IMR-90 (cell line): Measurements from ENCODE around the gene DNAJC27. TPM values are rescaled to one million over a fixed set of nuclear protein-coding genes. Genes with fewer than 3 reads are reported as not detected.

Experiments used
- ATAC-seq: fragments of 200-7000 bp; cut with Tn5 transposase; 2 replicates; pipeline ENCODE4 v1.9.1; 2020; ENCODE audit warnings: low read depth, mild to moderate bottlenecking, moderate library complexity
- BruUV-seq: library from RNA; stranded (reverse); fragments of 400-500 nt; replicated peaks from 2 replicates; lab custom pipeline; 2021; lab: Mats Ljungman, UMichigan
- CTCF ChIA-PET: fragments of 300-600 bp; formaldehyde crosslinking; extraction: SDS; loops from one replicate; lab custom pipeline; 2021; ENCODE audit warnings: antibody characterized with exemption; lab: Yijun Ruan, JAX
- POLR2A ChIA-PET: fragments of 300-600 bp; sonication (Branson Sonifier 250); formaldehyde crosslinking; loops from one replicate; lab custom pipeline; 2022; ENCODE audit warnings: antibody characterized with exemption; ENCODE audit not compliant: unreplicated experiment; lab: Charles Lee
- DNase-seq: peaks from one replicate; pipeline ENCODE4 v3.0.0; 2013
- H2AFZ ChIP-seq: replicated peaks from 2 replicates; pipeline ENCODE3; 2013; ENCODE audit warnings: low read length, mild to moderate bottlenecking; ENCODE audit not compliant: poor library complexity
- H2AK5ac ChIP-seq: 2 replicates; pipeline ENCODE4 v1.6.1; 2013; ENCODE audit warnings: low read depth, low read length, inconsistent platforms
- H2AK9ac ChIP-seq: replicated peaks from 2 replicates; pipeline ENCODE3; 2013; ENCODE audit warnings: mild to moderate bottlenecking, low read depth, low read length, moderate library complexity; ENCODE audit not compliant: poor library complexity
- H2BK120ac ChIP-seq: 2 replicates; pipeline ENCODE4 v1.6.1; 2013; ENCODE audit warnings: low read depth, low read length, inconsistent platforms
- H2BK15ac ChIP-seq: 3 replicates; pipeline ENCODE4 v1.6.1; 2013; ENCODE audit warnings: low read depth, low read length, inconsistent platforms
- H2BK20ac ChIP-seq: 2 replicates; pipeline ENCODE4 v1.6.1; 2013; ENCODE audit warnings: low read depth, mild to moderate bottlenecking, inconsistent platforms, low read length, moderate library complexity
- H2BK5ac ChIP-seq: 2 replicates; pipeline ENCODE4 v1.6.1; 2013; ENCODE audit warnings: mild to moderate bottlenecking, low read depth, low read length, inconsistent platforms; ENCODE audit not compliant: poor library complexity, severe bottlenecking
- H3K14ac ChIP-seq: replicated peaks from 2 replicates; pipeline ENCODE4 v1.6.1; 2013; ENCODE audit warnings: low read depth, low read length, inconsistent platforms
- H3K18ac ChIP-seq: 2 replicates; pipeline ENCODE4 v1.6.1; 2013; ENCODE audit warnings: low read depth, low read length, control low read depth
- H3K23ac ChIP-seq: 2 replicates; pipeline ENCODE4 v1.6.1; 2013; ENCODE audit warnings: low read depth, low read length, inconsistent platforms
- H3K27ac ChIP-seq: 2 replicates; pipeline ENCODE4 v1.5.1; 2013; ENCODE audit warnings: mild to moderate bottlenecking, control low read depth, low read length; ENCODE audit not compliant: insufficient read depth
- H3K27me3 ChIP-seq: 2 replicates; pipeline ENCODE4 v1.6.1; 2013; ENCODE audit warnings: low read length; ENCODE audit not compliant: control insufficient read depth, insufficient read depth
- H3K36me3 ChIP-seq: 2 replicates; pipeline ENCODE4 v1.6.1; 2013; ENCODE audit warnings: low read length, mixed read lengths; ENCODE audit not compliant: control insufficient read depth, insufficient read depth
- H3K4ac ChIP-seq: 2 replicates; pipeline ENCODE4 v1.6.1; 2013; ENCODE audit warnings: low read depth, low read length, inconsistent platforms
- H3K4me1 ChIP-seq: 2 replicates; pipeline ENCODE4 v1.6.1; 2013; ENCODE audit warnings: low read length, mixed read lengths; ENCODE audit not compliant: control insufficient read depth, insufficient read depth
- H3K4me2 ChIP-seq: 2 replicates; pipeline ENCODE4 v1.6.1; 2013; ENCODE audit warnings: low read depth, mild to moderate bottlenecking, control low read depth, low read length, moderate library complexity
- H3K4me3 ChIP-seq: 2 replicates; pipeline ENCODE4 v1.5.1; 2013; ENCODE audit warnings: low read depth, mild to moderate bottlenecking, control low read depth, low read length, moderate library complexity; ENCODE audit not compliant: insufficient read depth
- H3K56ac ChIP-seq: 2 replicates; pipeline ENCODE4 v1.6.1; 2013; ENCODE audit warnings: low read length, inconsistent platforms; ENCODE audit not compliant: insufficient read depth; ENCODE audit errors: extremely low read depth
- H3K79me1 ChIP-seq, 2 experiments: 2 replicates each; pipeline ENCODE4 v1.6.1; 2013; ENCODE audit warnings: low read length in 2 of 2, inconsistent platforms in 1 of 2, low read depth in 1 of 2
- H3K9ac ChIP-seq: 2 replicates; pipeline ENCODE4 v1.6.1; 2013; ENCODE audit warnings: low read depth, low read length, control low read depth
- H3K9me1 ChIP-seq: 2 replicates; pipeline ENCODE4 v1.6.1; 2013; ENCODE audit warnings: low read length, inconsistent platforms; ENCODE audit not compliant: insufficient read depth
- H3K9me3 ChIP-seq: 2 replicates; pipeline ENCODE4 v1.6.1; 2013; ENCODE audit warnings: low read length; ENCODE audit not compliant: control insufficient read depth, insufficient read depth
- H4K20me1 ChIP-seq: 2 replicates; pipeline ENCODE4 v1.6.1; 2013; ENCODE audit warnings: low read length, inconsistent platforms; ENCODE audit not compliant: insufficient read depth
- H4K5ac ChIP-seq: 2 replicates; pipeline ENCODE4 v1.6.1; 2013; ENCODE audit warnings: mild to moderate bottlenecking, low read depth, low read length, control low read depth
- H4K8ac ChIP-seq, 2 experiments: 2 replicates each; pipeline ENCODE4 v1.6.1; 2013; ENCODE audit warnings: low read depth in 2 of 2, low read length in 2 of 2, control low read depth in 1 of 2, inconsistent platforms in 1 of 2
- H4K91ac ChIP-seq: 2 replicates; pipeline ENCODE4 v1.6.1; 2013; ENCODE audit warnings: low read depth, low read length, inconsistent platforms; ENCODE audit not compliant: insufficient read depth
- BHLHE40 ChIP-seq: fragments of 150-350 bp; IDR thresholded peaks from 2 replicates; pipeline ENCODE4 v1.6.1; 2016; ENCODE audit warnings: mild to moderate bottlenecking, low read depth, low read length
- MAFK ChIP-seq: IDR thresholded peaks from 2 replicates; pipeline ENCODE4 v1.6.1; 2012; ENCODE audit warnings: low read depth, low read length, improper control_type of control experiment
- NFE2L2 ChIP-seq: fragments of 150-350 bp; IDR thresholded peaks from 2 replicates; pipeline ENCODE4 v1.6.1; 2016; ENCODE audit warnings: low read depth, mild to moderate bottlenecking, low read length
- RAD21 ChIP-seq: IDR thresholded peaks from 2 replicates; pipeline ENCODE4 v1.6.1; 2012; ENCODE audit warnings: low read length, improper control_type of control experiment
- RCOR1 ChIP-seq: IDR thresholded peaks from 2 replicates; pipeline ENCODE4 v1.6.1; 2012; ENCODE audit warnings: mild to moderate bottlenecking, low read length, improper control_type of control experiment; ENCODE audit not compliant: insufficient replicate concordance
- RFX5 ChIP-seq: IDR thresholded peaks from 2 replicates; pipeline ENCODE4 v1.8.0; 2012; ENCODE audit warnings: low read depth, mild to moderate bottlenecking, low read length, moderate library complexity
- SMC3 ChIP-seq: fragments of 150-350 bp; IDR thresholded peaks from 2 replicates; pipeline ENCODE4 v1.6.1; 2016; ENCODE audit warnings: low read depth, mild to moderate bottlenecking, antibody characterized with exemption, low read length, moderate library complexity
- dilution Hi-C: fragments of 300-500 bp; cut with HindIII; formaldehyde crosslinking; loops from one replicate; pipeline ENCODE4 v1.14.3; 2018; ENCODE audit warnings: low sequenced_read_pairs; ENCODE audit not compliant: unreplicated experiment
- in situ Hi-C: fragments of 300-500 bp; cut with MboI; formaldehyde crosslinking; loops from 3 replicates; pipeline ENCODE4 v1.14.3; 2019; ENCODE audit warnings: low sequenced_read_pairs, inconsistent platforms, mixed read lengths
- intact Hi-C: fragments of 100-400 bp; cut with micrococcal nuclease; formaldehyde crosslinking; loops from 2 replicates; pipeline ENCODE4 v1.10.0; 2022
- polyA plus RNA-seq, 3 experiments: library from polyadenylated mRNA; depleted of rRNA; stranded (reverse); fragments of >200 nt; gene quantifications; 2 replicates each; pipeline ENCODE4 v1.2.3, GENCODE V29; 2012; ENCODE audit warnings: low replicate concordance in 1 of 3
- total RNA-seq: library from RNA; depleted of rRNA; stranded (reverse); fragments of >200 nt; gene quantifications from 2 replicates; pipeline ENCODE4 v1.2.3, GENCODE V29; 2012
- TF ChIP-seq, protein P1 (sequence below): fragments of 150-350 bp; IDR thresholded peaks from 2 replicates; pipeline ENCODE4 v1.6.1; 2017; ENCODE audit warnings: mild to moderate bottlenecking, antibody characterized with exemption, low read length, low read depth
- TF ChIP-seq, protein P2 (sequence below): fragments of 150-350 bp; IDR thresholded peaks from 2 replicates; pipeline ENCODE4 v1.6.1; 2016; ENCODE audit warnings: low read depth, mild to moderate bottlenecking, low read length, moderate library complexity, borderline replicate concordance

Gene DNAJC27
- total and polyA plus RNA-seq, 2 of the 4 experiments (the other 2 are of a cell fraction) = 1.6 to 2.0 TPM

DNA sequence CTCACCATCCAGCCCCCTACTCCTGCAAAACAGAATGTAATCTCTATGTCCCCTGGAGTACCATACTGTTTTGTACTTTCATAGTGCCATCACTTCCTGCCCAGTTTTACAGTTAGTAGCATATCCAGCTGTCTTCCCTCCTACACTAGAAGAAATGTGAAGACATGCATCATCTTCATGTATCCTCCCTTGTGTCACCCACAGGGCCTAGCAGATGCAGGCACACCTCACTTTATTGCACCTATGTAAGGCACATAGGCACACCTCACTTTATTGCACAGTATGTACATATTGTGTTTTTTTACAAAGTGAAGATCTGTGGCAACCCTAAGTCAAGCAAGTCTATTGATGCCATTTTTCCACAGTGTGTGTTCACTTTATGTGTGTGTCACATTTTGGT is 12.0 kb downstream of the DNAJC27 start:
- no peak overlapping the region for H2AK5ac ChIP-seq
- H4K91ac ChIP-seq = no peak overlapping the region
- no peak overlapping the region for H2BK15ac ChIP-seq
- H3K23ac ChIP-seq = no peak overlapping the region
- H3K9me3 ChIP-seq = 0 out of 2 replicates have a peak, but pooled peaks cover 2% of the 10 kb centered on the region
- no peaks in the 10 kb centered on the region for H4K20me1 ChIP-seq
- H3K9ac ChIP-seq = no peak overlapping the region
- dilution Hi-C loops = no loop called here
- H3K27me3 ChIP-seq = no peaks in the 10 kb centered on the region
- in situ Hi-C loops = no loop called here
- TF ChIP-seq RFX5 = no peak
- no peak for TF ChIP-seq NFE2L2
- no peak for TF ChIP-seq SMC3
- TF ChIP-seq, protein P1, sequence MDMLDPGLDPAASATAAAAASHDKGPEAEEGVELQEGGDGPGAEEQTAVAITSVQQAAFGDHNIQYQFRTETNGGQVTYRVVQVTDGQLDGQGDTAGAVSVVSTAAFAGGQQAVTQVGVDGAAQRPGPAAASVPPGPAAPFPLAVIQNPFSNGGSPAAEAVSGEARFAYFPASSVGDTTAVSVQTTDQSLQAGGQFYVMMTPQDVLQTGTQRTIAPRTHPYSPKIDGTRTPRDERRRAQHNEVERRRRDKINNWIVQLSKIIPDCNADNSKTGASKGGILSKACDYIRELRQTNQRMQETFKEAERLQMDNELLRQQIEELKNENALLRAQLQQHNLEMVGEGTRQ = no peak
- no peak for TF ChIP-seq RCOR1
- TF ChIP-seq, protein P2, sequence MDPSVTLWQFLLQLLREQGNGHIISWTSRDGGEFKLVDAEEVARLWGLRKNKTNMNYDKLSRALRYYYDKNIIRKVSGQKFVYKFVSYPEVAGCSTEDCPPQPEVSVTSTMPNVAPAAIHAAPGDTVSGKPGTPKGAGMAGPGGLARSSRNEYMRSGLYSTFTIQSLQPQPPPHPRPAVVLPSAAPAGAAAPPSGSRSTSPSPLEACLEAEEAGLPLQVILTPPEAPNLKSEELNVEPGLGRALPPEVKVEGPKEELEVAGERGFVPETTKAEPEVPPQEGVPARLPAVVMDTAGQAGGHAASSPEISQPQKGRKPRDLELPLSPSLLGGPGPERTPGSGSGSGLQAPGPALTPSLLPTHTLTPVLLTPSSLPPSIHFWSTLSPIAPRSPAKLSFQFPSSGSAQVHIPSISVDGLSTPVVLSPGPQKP = no peak
- TF ChIP-seq BHLHE40 = no peak
- TF ChIP-seq MAFK = no peak
- no peak for TF ChIP-seq RAD21
- no peak overlapping the region for H2AK9ac ChIP-seq
- ATAC-seq (no peak), DNase-seq (no peak)
- no peak overlapping the region for H2AFZ ChIP-seq
- H3K18ac ChIP-seq = no peak overlapping the region
- H3K79me1 ChIP-seq = 0 out of 4 replicates have a peak, but pooled peaks cover 0 to 3% of the 10 kb centered on the region in 2 experiments
- no peak overlapping the region for H3K4ac ChIP-seq
- no peak overlapping the region for H2BK120ac ChIP-seq
- intact Hi-C loops = no loop called here
- no peak overlapping the region for H4K5ac ChIP-seq
- no peak overlapping the region for H3K4me2 ChIP-seq
- H3K4me3 ChIP-seq = no peak overlapping the region
- H2BK5ac ChIP-seq = no peak overlapping the region
- no peaks in the 10 kb centered on the region for H3K4me1 ChIP-seq
- ChIA-PET POLR2A (no interaction called here), CTCF (no interaction called here)
- no peak overlapping the region for H4K8ac ChIP-seq
- H2BK20ac ChIP-seq = no peak overlapping the region
- no peaks in the 10 kb centered on the region for H3K9me1 ChIP-seq
- peaks cover 23% of the 10 kb centered on the region for H3K36me3 ChIP-seq
- no TSS peak for BruUV-seq
- no peak overlapping the region for H3K56ac ChIP-seq
- H3K14ac ChIP-seq = no peak overlapping the region
- H3K27ac ChIP-seq = no peak overlapping the region
